Skeletal muscle tissue (tissue), 4 donors: ENCODE measurements around the gene NT5DC4. TPM values are rescaled to one million over a fixed set of nuclear protein-coding genes. Genes with fewer than 3 reads are reported as not detected.

ENCODE experiments used
- H3K27ac ChIP-seq: one replicate; pipeline ENCODE4 v1.7.0; 2013; ENCODE audit warnings: mild to moderate bottlenecking, low read depth, low read length, inconsistent platforms
- H3K27me3 ChIP-seq, 3 donors: one replicate each; pipeline ENCODE4 v1.7.0; 2013; ENCODE audit warnings: low read length in 3 of 3; ENCODE audit not compliant: control insufficient read depth in 3 of 3, insufficient read depth in 3 of 3
- H3K36me3 ChIP-seq, 3 donors: one replicate each; pipeline ENCODE4 v1.7.0; 2013; ENCODE audit warnings: low read length in 3 of 3; ENCODE audit not compliant: control insufficient read depth in 3 of 3, insufficient read depth in 3 of 3
- H3K4me1 ChIP-seq, 3 donors: one replicate each; pipeline ENCODE4 v1.7.0; 2013; ENCODE audit warnings: low read length in 3 of 3, mild to moderate bottlenecking in 3 of 3; ENCODE audit not compliant: control insufficient read depth in 3 of 3, insufficient read depth in 3 of 3
- H3K4me3 ChIP-seq, 3 donors: one replicate each; pipeline ENCODE4 v1.7.0; 2013; ENCODE audit warnings: low read length in 3 of 3
- H3K9ac ChIP-seq, 3 donors: one replicate each; pipeline ENCODE4 v1.7.0; 2013; ENCODE audit warnings: low read length in 3 of 3, mild to moderate bottlenecking in 3 of 3, moderate library complexity in 2 of 3, low read depth in 1 of 3
- H3K9me3 ChIP-seq, 3 donors: one replicate each; pipeline ENCODE4 v1.7.0; 2013; ENCODE audit warnings: low read length in 3 of 3; ENCODE audit not compliant: control insufficient read depth in 3 of 3
- total RNA-seq: library from RNA; depleted of rRNA; stranded (reverse); fragments of >200 nt; gene quantifications from one replicate; pipeline ENCODE4 v1.2.3, GENCODE V29; 2014
- donor health status: Osteomylitis.

Gene NT5DC4
- total RNA-seq, 1 donor from 2014 or later = not detected

- no peaks in the 10 kb centered on the region for H3K27me3 ChIP-seq
- H3K4me1 ChIP-seq = peaks cover 0 to 10% (median 2%) of the 10 kb centered on the region in 3 donors
- H3K36me3 ChIP-seq = no peaks in the 10 kb centered on the region
- no peak overlapping the region for H3K27ac ChIP-seq
- H3K9me3 ChIP-seq = no peaks in the 10 kb centered on the region
- H3K4me3 ChIP-seq = no peak overlapping the region
- H3K9ac ChIP-seq = no peak overlapping the region
Measured at GRCh38 chr2:112686348-112687217, 34.2 kb upstream of the NT5DC4 start.

GRCh38 chr2:112687522-112687921 is 33.3 kb upstream of the NT5DC4 start:
- H3K4me1 ChIP-seq = peaks cover 0 to 13% (median 2%) of the 10 kb centered on the region in 3 donors
- no peaks in the 10 kb centered on the region for H3K27me3 ChIP-seq
- H3K9me3 ChIP-seq = no peaks in the 10 kb centered on the region
- H3K36me3 ChIP-seq = no peaks in the 10 kb centered on the region
- H3K4me3 ChIP-seq = no peak overlapping the region
- no peak overlapping the region for H3K9ac ChIP-seq
- H3K27ac ChIP-seq = no peak overlapping the region

GRCh38 chr2:112688086-112688880 is 32.5 kb upstream of the NT5DC4 start:
- Histone ChIP-seq H3K4me1 (peaks cover 2 to 20% (median 3%) of the 10 kb centered on the region in 3 donors), H3K9ac (no peak overlapping the region), H3K27ac (no peak overlapping the region)

GRCh38 chr2:112690853-112691401 is 29.9 kb upstream of the NT5DC4 start:
- Histone ChIP-seq H3K9ac (peak overlapping the region in 1 of 3 donors; percentile 46), H3K4me3 (peak overlapping the region in 2 of 3 donors; percentile 31 to 40), H3K27me3 (no peaks in the 10 kb centered on the region), H3K9me3 (no peaks in the 10 kb centered on the region), H3K4me1 (peaks cover 0 to 20% (median 3%) of the 10 kb centered on the region in 3 donors), H3K36me3 (no peaks in the 10 kb centered on the region), H3K27ac (no peak overlapping the region)

More at GRCh38 chr2:112688086-112688880, 32.5 kb upstream of the NT5DC4 start:
- Histone ChIP-seq H3K27me3 (no peaks in the 10 kb centered on the region), H3K9me3 (no peaks in the 10 kb centered on the region), H3K36me3 (no peaks in the 10 kb centered on the region), H3K4me3 (no peak overlapping the region)

- no peak overlapping the region for H3K9ac ChIP-seq
- H3K27ac ChIP-seq = no peak overlapping the region
- H3K27me3 ChIP-seq = no peaks in the 10 kb centered on the region
- peaks cover 0 to 20% (median 3%) of the 10 kb centered on the region in 3 donors for H3K4me1 ChIP-seq
- no peaks in the 10 kb centered on the region for H3K36me3 ChIP-seq
- H3K4me3 ChIP-seq = no peak overlapping the region
- no peaks in the 10 kb centered on the region for H3K9me3 ChIP-seq
Measured at GRCh38 chr2:112691881-112692281, 28.9 kb upstream of the NT5DC4 start.

GRCh38 chr2:112692495-112692911 is 28.3 kb upstream of the NT5DC4 start:
- H3K27ac ChIP-seq = no peak overlapping the region
- peaks cover 0 to 20% (median 3%) of the 10 kb centered on the region in 3 donors for H3K4me1 ChIP-seq
- H3K9me3 ChIP-seq = no peaks in the 10 kb centered on the region
- H3K9ac ChIP-seq = peak overlapping the region in 1 of 3 donors; percentile 8
- H3K27me3 ChIP-seq = no peaks in the 10 kb centered on the region
- H3K36me3 ChIP-seq = no peaks in the 10 kb centered on the region
- no peak overlapping the region for H3K4me3 ChIP-seq

- no peak overlapping the region for H3K27ac ChIP-seq
- no peaks in the 10 kb centered on the region for H3K36me3 ChIP-seq
- H3K4me3 ChIP-seq = no peak overlapping the region
- no peak overlapping the region for H3K9ac ChIP-seq
- H3K4me1 ChIP-seq = peaks cover 0 to 20% (median 3%) of the 10 kb centered on the region in 3 donors
- no peaks in the 10 kb centered on the region for H3K9me3 ChIP-seq
- no peaks in the 10 kb centered on the region for H3K27me3 ChIP-seq
Measured at GRCh38 chr2:112692918-112693317, 27.9 kb upstream of the NT5DC4 start.

- no peak overlapping the region for H3K27ac ChIP-seq
Measured at GRCh38 chr2:112693596-112693995, 27.2 kb upstream of the NT5DC4 start.

GRCh38 chr2:112694182-112694581 is 26.6 kb upstream of the NT5DC4 start:
- Histone ChIP-seq H3K27me3 (no peaks in the 10 kb centered on the region), H3K9ac (no peak overlapping the region), H3K36me3 (no peaks in the 10 kb centered on the region), H3K27ac (no peak overlapping the region), H3K4me1 (peaks cover 0 to 20% (median 3%) of the 10 kb centered on the region in 3 donors), H3K9me3 (no peaks in the 10 kb centered on the region), H3K4me3 (no peak overlapping the region)

More at GRCh38 chr2:112693596-112693995, 27.2 kb upstream of the NT5DC4 start:
- Histone ChIP-seq H3K9me3 (no peaks in the 10 kb centered on the region), H3K36me3 (no peaks in the 10 kb centered on the region), H3K9ac (no peak overlapping the region), H3K27me3 (no peaks in the 10 kb centered on the region), H3K4me3 (no peak overlapping the region), H3K4me1 (peaks cover 0 to 20% (median 3%) of the 10 kb centered on the region in 3 donors)
